ENCODE data around the gene MAP7D1.
"Not testable (repeated sequence)": the region's sequence is repeated elsewhere in the genome, so short reads cannot be mapped to it uniquely, and the experiment has no call there.

The MAP7D1 gene

DNA sequence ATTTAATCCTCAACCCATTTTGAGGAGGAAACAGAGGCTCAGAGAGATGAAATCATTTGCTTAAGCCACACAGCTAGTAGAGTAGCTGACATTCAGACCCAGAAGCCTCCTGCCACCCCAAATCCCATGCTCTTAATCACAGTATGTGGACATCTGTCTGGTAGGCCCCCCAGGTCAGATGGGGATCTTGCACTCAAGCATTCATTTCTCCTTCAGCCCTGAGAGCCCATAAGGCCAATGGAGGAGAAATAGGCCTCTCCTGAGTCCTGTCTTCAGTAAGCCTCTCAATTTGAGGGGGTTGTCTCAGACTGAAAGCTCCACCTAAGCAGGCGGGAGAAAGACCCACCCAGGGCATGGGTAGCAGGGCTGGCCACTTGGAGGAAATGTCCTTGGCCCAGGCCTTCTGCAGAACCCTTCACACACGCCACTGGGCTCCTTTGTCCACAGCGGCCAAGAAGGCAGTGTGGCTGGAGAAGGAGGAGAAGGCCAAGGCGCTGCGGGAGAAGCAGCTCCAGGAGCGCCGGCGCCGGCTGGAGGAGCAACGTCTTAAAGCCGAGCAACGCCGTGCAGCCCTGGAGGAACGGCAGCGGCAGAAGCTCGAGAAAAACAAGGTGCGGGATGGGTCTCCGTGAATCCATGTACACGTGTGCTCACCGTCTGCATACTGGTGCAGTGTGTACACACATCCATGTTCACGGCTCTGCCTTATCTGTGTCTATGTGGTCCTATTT lies 16.2 kb downstream of the MAP7D1 start:
- no peak for FAIRE-seq

DNA sequence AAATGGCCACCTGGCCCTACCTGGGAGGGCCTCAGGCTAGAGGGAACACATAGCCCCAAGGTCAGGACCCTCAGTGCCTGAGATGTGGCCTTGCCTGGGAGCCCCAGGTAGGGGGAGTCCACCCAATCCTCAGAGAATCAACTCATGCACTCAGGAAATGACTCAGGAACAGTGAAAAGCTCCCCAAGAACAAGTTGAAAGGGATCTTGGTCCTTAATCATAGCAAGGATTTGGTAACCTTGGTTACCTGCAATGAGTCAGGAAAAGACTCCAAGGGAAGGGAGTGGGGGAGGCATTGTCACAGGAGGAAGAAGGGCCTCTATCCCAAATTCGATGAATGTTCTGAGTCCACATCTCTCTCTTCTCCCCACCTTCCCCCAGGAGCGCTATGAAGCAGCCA lies 17.0 kb downstream of the MAP7D1 start:
- FAIRE-seq = no peak

DNA sequence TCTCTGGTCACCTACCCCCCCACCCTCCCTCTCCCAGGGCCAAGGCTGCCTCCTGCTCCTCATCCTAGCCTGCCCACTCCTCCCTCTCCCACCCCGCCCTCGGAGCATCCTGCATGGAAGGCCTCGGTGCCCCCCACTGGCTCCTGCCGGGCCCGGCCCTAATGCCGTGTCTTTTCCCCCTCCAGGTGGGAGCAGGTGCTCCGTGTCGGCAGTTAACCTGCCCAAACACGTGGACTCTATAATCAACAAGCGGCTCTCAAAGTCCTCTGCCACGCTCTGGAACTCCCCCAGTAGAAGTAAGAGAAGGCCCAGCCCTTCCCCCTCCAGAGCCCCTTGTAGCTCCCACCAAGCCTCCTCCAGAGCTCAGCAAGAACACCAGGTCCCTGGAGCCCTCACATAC lies 18.8 kb downstream of the MAP7D1 start:
- no peak for FAIRE-seq

DNA sequence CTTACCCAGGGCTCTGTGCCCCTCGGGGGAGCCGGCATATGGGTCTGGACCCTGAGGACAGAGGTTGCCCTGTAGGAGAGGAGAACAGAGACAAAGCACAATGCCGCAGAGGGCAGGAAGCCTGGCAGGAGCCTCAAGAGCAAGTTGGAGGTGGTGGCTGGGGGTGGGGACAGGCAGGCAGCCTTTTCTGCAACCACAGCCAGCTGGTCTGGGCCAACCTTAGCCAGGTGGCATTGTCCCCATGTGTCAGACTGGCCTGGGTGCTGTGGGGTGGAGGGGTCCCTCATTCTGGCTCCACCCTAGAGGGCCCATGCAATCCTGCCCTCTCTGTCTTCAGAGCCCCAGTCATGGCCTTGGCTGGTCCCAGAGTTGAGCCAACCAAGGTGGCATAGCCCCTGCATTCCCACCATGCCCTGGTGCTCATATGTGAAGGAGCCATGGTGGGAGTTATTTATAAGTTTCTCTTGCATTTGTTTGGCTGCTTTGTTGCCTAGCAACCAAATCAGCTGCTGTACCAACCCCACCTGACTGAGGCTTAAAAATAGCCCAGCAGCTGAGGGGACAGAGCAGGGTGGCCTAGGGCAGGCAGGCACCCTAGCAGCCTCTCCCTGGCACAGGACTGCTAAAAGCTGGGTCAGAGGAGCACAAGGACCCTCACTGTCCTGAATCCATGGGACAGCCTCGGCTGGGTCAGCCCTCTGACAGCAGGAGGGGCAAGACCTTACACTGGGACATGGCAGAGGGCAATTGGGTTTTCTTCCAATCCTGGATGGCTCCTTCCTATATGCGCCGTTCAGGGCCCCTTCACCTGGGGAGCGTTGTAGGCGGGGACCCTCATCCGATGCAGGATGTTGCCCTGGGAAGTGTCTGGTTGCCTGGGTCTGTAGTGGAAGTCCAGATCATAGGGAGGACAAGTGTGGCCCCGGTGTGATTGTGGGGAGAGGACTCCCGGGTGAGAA lies 19.5 kb downstream of the MAP7D1 start:
- no peak for FAIRE-seq

DNA sequence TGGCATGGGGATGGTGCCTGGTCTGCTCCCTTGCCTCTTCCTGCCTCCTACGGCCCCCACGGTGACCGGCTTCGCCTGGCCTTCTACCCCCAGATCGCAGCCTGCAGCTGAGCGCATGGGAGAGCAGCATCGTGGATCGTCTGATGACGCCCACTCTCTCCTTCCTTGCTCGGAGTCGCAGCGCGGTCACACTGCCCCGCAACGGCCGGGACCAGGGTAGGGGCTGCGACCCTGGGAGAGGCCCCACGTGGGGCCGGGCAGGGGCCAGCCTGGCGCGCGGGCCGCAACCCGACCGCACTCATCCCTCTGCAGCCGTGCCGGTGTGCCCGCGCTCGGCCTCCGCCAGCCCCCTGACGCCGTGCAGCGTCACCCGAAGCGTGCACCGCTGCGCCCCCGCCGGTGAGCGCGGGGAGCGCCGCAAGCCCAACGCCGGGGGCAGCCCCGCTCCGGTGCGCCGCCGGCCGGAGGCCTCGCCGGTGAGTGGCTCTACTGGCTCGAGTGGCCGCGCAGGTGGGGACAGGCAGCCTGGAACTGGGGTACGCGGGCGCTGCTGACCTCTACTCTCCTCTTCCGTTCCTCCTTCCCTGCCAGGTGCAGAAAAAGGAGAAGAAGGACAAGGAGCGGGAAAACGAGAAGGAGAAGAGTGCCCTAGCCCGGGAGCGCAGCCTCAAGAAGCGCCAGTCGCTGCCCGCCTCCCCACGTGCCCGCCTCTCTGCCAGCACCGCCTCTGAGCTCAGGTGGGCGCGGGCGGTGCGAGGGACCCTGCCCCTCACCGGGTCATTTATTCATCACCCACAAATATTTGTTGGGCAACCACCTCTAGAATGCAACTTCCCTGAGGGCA lies 20.4 kb downstream of the MAP7D1 start:
- no peak for FAIRE-seq

DNA sequence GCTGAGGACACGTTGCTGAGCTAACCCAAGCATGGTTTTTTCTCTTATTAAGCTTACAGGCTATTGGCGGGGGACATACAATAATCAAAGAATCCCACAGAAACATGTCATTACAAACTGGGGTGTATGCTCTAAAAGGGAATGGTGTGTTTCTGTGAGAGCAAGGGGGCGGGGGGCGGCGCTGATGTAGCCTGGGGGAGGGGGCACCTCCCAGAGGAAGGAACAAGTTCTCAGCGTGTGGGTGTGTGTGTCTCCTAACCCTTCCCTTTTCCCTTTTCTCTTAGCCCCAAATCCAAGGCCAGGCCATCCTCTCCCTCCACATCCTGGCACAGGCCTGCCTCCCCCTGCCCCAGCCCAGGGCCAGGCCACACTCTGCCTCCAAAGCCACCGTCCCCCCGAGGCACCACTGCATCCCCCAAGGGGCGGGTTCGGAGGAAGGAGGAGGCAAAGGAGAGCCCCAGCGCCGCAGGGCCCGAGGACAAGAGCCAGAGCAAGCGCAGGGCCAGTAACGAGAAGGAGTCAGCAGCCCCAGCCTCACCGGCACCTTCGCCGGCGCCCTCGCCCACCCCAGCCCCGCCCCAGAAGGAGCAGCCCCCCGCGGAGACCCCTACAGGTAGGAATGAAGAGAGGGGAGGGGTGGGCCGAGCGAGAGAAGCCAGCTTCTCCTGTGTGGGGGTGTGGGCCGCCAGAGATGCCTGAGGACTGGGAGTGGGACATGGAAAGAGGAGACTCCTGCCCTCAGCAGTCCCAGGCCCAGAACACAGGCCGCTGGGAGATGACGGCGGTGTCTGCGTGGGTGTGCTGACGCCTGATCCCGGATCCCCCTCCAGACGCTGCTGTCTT lies 21.9 kb downstream of the MAP7D1 start:
- FAIRE-seq = no peak

DNA sequence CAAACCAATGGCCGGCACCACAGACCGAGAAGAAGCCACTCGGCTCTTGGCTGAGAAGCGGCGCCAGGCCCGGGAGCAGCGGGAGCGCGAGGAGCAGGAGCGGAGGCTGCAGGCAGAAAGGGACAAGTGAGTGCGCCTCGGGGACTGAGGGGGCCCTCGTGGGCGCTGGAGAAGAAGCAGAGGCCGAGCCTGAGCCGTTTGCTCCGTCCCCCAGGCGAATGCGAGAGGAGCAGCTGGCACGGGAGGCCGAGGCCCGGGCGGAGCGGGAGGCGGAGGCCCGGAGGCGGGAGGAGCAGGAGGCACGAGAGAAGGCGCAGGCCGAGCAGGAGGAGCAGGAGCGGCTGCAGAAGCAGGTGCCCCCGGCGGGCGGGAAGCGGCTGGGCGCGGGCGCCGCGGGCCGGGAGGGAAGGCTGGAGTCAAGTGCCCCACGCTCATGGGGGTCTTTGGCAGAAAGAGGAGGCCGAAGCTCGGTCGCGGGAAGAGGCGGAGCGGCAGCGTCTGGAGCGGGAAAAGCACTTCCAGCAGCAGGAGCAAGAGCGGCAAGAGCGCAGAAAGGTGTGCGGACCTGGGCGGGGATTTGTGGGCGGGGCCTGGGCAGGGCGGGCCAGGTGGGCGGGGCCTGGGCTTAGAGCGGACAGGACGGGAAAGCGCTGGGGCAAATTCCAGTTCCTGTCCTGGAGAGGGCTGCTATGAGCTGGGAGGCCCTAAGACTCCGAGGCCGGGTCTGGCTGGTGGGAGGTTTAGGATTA lies 22.7 kb downstream of the MAP7D1 start:
- FAIRE-seq = no peak

DNA sequence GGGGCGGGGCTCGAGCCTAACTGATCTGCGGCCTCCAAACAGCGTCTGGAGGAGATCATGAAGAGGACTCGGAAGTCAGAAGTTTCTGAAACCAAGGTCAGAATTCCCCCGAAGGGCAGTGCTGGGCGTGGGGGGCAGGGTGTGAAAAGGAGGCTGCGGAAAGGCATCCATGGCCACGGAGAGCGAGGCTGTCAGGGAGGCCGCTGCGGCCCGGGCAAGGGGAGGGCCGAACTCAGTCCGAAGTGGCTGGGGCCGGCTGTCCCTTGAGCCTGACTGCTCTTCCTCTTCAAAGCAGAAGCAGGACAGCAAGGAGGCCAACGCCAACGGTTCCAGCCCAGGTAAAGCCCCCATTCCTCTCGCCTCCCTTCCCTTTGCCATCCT lies 23.2 kb downstream of the MAP7D1 start:
- no peak for FAIRE-seq

DNA sequence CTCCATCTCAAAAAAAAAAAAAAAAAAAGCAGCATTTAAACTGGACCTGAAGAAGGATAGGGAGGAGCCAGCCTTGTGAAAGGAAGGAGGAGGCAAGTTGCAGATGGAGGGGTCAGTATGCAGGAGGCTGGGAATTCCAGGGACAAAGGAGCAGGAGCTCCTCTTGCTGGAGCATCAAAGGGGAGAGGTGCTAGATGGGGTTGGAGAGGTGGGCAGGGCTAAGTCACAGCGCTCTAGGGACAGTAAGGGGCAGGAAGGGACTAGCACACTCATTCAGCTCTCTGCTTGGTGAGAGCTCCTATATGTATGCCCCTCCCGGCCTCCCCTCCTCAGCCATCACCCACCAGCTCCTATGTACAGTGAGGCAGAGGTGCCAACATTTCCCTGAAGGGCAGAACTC lies 26.8 kb downstream of the MAP7D1 start:
- no peak for FAIRE-seq

DNA sequence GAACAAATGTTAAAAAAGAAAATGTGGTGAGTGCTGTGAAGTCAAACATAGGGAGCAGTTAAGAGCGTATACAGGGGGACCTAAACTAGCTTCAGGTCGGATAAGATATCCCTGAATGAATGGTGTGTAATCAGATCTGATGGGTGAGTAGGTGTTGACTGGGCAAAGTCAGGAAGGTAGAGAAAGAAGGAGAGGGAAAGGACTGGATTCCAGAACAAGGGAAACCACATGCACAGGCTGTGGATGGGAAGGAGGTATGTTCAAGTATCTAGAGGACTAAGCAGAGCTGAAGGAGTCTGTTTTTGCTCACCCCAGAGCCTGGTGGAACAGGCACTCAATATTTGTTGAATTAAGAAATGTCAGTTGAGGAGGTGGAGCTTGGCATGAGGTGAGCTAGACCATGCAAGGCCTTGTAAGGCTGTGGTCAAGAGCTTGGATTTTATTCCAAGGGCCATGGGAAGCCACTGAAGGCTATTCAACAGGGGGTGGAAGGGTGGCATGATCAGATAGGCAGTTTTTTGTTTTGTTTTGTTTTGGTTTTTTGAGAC lies 27.4 kb downstream of the MAP7D1 start:
- no peak for FAIRE-seq

DNA sequence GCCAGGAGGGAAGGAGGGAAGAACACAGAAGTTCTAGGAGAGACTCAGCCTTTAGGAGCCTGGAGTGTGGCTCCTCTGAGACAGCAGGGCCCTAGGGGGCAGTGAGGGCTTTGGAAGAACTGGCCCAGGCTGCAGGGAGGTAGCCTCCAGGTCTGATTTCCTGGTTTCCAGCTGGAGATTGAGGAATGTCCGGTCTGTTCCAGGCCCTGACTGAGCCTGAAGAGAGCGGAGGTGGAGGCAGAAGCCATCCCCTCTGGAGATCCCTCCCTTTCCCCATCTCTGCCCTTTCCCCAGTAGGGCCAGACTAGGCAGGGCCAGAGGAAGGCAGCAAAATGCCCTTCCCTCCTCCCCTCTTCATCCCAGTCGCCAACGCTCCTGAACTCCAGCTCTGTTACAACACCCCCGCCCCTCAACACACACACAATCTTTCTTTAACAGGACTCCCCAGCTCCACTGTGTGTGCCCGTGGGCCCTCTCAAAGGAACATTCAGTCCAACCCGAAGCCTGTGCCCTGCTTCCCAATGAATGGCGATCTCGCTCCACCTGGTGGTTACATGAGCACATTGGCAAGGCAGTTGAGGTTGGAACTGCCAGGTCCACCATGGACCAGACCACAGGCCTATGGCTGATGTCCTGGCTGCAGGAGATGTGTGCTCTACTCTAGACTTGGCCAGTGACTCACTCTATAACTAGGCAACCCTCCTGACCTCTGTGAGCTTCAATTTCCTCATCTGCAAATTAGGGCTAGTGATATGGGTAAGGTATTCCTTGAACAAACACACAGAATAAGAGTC lies 32.0 kb downstream of the MAP7D1 start:
- FAIRE-seq = peak; percentile 85

DNA sequence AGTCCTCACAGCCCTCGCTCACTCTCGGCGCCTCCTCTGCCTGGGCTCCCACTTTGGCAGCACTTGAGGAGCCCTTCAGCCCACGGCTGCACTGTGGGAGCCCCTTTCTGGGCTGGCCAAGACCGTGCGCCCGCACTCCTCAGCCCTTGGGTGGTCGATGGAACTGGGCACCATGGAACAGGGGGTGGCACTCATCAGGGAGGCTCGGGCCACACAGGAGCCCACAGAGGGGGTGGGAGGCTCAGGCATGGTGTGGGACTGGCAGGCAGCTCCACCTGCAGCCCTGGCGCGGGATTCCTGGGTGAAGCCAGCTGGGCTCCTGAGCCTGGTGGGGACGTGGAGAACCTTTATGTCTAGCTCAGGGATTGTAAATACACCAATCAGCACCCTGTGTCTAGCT lies 40.8 kb downstream of the MAP7D1 start:
- not testable (repeated sequence) for FAIRE-seq

DNA sequence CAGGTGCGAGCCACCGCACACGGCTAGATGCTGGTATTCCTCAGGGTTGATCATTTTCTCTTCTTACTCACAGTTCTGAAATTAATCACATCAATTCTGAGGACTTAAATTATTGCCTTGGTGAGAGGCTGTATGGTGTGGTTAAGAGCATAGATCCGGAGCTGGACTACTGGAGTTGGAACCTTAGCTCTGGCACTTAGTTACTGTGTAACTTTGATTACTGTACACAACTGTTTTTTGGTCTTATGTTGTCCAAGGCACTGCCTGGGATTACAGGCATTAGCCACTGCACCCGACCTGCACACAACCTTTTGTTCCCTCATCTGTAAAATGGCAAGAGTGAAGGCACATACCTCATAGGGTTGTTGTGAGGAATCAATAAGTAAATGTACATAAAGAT lies 42.7 kb downstream of the MAP7D1 start:
- no peak for FAIRE-seq

DNA sequence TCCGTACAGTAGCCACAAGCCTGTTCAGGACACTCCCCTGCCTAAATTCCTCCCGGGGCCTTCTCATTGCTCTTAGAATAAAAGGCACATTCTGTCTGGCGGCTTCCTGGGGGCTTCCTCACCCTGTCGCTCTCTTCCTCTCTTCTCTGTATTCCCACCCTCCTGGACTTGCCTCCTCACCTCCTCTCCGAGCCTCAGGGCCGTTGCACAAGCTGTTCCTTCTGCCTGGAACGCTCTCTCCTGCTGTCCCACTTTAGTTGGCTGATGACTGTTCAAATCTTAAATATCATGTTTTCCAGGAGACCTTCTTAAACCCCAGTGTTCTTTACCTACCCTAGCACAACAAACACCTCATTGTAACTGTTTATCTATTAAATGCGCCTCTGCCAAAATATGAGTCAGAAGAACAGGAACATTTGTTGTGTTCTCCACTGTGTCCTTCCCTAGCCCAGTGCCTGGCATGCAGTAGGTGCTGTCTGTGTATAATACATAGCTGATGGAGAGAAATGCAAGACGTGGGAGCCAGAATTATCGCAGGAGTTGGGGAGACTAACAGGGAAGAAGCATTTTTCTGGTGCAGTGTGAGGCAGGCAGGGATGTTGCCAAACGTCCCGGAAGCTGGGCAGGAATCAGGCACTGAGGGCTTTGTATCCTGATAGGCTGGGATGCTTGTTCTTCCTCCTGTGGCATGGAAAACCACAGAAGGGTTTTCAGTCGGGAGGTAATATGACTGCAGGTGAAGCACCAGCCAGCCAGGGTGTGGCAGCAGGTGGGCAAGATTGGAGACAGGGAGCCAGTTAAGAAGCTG lies 44.2 kb downstream of the MAP7D1 start:
- no peak for FAIRE-seq

DNA sequence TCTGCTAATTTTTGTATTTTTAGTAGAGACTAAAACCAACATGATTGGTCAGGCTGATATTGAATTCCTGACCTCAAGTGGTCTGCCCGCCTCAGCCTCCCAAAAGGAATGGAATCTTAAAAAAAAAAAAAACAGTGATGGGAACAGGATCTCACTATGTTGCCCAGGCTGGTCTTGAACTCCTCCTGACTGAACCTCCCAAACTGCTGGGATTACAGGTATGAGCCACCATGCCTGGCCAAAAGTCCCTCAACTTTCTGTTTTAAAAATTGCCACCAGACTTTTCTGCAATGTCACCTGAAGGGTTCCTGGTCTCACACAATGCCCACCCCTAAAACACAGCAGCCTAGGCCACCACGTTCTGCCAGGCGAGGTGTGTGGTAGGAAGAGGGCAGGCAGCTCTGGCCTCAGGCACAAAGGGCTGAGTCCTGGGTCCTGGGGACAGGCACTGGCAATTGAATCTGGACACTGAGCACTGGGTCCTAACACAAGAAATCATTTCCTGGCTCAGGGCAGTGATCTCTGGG lies 47.1 kb downstream of the MAP7D1 start:
- no peak for FAIRE-seq

DNA sequence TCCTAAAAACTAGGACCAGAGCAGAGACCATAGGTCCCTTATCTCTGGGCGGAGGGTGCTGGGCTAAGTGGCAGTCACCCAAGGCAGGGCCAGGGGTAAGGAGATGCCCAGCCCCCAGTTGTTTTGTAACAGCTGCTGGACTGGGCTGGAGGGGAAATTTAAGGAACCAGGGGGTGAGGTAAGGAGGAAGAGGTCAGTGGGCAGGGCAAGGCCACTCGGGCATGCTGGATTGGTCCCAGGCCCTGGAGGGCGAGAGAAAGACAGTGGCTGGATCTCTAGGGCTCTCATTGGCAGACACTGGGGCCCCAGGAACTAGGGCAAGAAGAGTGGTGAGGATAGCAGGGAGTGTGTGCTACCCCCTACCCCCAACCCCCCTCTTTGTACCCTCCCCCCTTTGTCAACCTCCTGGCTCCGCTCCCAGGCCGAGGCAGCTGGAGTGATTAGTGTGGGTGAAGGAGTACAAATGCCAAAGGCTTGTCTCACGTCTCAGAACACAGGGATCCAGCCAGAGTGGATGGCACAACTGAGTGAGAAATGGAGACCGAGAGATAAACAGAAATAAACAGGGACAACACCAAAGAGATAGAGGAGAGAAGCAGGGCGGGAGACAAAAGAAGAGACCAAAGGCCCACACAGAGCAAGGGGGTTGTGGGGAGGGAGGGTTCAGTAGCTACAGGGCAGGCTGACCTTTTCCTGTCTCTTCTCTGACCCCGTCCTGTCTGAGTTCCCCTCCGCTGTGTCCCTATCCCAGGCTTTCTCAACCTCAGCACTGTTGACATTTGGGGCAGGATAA lies 47.8 kb downstream of the MAP7D1 start:
- no peak for FAIRE-seq

DNA sequence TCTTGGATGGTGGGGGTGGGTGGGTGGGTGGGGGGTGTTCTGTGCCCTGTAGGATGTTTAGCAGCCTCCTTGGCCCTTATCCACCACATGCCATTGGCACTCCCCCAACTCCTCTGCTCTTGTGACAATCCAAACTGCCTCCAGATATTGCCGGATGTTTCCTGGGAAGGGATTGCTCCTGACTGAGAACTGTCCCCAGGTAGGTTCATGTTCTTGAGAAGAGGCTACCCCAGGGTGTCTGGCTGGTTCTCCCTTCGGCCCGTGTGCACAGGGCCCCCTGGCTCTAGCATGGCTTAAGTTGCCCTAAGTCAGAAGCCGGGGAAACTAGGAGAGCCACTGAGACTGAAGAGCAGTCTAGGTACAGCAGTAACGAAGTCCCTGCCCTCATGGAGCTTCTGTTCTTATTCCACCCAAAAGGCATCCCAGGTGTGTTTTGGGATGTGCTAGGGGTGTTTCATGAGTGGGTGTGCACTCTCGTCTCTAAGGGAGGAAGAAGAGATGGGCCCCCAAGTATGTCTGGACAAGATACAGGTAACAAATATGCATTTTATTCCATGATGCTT lies 48.5 kb downstream of the MAP7D1 start:
- no peak for FAIRE-seq

DNA sequence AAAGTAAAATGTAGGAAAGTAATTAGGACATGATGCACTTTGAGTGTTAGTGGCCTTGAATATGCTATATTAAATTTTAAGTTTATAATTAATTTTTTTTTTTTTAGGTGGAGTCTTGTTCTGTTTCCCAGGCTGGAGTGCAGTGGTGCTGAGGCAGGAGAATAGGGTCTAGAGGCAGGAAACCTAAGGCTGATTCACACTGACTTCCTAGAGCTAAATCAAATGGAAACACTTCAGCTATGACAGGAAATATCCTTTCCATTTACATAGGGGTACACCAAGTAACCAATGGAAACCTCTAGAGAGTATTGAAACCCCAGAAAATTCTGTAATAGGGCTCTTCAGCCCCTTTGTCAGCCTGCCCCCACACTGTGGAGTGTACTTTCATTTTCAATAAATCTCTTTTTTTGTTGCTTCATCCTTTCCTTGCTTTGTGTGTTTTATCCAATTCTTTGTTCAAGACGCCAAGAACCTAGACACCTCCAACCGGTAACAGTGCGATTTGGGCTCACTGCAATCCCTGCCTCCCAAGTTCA lies 50.4 kb downstream of the MAP7D1 start:
- no peak for FAIRE-seq
